NCI-H2196 (cell line): ENCODE data around the gene TGM1.

ENCODE experiments used
- DNase-seq: peaks from one replicate; lab custom pipeline; 2025; ENCODE audit not compliant: unreplicated experiment; lab: John Stamatoyannopoulos, UW

TGM1 gene

DNA sequence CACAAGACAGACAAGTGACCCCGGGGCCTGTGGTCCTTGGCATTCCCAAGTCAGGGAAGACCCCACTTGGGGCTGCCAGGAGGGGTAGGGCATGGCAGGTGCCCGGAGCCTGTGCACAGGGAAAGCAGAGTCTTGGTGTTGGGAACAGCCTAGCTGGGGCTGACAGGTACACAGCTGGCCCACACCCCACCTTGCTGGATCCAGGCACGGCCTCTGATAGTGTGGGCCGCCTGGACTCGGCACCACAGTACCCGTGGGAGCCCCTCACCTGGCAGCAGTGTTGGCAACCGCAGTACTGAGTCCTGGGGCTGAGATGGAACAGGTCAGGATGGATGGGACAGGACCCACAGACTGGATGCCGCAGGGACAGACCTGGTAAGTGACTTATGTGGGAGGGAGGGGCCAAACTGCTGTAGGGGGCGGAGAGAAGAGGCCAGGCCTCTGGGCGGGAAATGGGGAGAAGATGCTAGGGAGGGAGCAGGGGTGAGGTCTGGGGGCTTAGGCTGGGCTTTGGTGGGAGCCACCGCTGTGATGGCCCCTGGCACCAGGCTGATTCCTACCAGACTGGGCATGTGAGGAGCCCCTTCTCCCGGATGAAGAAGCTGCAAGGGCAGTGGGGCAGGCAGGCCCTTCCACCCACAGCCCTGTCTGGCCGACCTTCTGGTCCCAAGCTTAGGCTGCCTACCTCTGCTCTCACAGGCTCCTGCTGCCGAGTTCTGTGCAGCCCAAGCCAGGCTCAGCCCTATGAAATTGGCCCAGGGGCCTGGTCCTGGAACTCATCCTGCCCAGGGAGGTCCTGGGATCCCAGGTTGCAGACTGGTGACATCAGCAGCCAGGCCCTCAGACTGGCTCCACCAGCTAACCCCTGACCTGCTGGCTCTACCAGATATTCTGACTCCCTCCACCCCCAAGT is at the start of gene TGM1:
Gene TGM1, minus strand, starts transcription at position 357 of the 913 bp plus-strand sequence. CDS start 825 bp downstream, outside the sequence.
- DNase-seq = no peak

DNA sequence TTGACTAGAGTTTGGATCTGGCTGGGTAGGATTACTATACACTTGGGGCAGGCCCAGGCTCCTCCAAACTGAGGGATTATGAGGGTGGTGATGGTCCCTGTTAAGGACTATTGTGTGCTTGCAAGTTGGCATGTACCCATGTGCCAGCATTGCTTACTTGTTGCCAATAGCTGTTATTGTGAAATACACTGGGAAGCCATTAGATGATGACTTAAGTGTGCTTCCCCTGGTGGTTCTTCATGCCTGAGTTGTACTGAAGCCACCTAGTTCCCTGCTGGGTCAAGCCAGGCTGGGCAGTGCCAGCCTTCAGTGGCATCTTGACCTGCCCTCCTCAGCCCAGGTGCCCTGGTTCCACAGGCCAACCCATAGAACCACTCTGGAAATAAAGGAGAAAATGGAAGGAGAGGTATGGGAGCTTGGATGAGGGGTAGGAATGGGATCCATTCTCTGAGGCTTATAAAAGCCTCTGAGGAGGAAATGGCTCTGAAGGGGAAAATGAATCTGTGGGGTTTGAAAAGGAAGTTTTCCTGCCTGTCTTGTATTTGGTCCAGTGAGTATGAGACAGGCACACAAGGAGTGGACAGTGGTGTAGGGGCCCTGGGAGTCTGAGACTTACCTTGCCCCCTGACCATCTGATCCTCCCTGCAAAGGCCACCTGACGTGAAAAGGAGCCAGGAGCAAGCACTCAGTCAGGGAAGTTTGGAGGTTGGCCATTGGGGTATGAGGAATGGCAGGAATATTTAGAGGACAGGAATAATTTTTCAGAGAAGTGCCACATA is 49.0 kb upstream of the TGM1 start:
- no peak for DNase-seq

DNA sequence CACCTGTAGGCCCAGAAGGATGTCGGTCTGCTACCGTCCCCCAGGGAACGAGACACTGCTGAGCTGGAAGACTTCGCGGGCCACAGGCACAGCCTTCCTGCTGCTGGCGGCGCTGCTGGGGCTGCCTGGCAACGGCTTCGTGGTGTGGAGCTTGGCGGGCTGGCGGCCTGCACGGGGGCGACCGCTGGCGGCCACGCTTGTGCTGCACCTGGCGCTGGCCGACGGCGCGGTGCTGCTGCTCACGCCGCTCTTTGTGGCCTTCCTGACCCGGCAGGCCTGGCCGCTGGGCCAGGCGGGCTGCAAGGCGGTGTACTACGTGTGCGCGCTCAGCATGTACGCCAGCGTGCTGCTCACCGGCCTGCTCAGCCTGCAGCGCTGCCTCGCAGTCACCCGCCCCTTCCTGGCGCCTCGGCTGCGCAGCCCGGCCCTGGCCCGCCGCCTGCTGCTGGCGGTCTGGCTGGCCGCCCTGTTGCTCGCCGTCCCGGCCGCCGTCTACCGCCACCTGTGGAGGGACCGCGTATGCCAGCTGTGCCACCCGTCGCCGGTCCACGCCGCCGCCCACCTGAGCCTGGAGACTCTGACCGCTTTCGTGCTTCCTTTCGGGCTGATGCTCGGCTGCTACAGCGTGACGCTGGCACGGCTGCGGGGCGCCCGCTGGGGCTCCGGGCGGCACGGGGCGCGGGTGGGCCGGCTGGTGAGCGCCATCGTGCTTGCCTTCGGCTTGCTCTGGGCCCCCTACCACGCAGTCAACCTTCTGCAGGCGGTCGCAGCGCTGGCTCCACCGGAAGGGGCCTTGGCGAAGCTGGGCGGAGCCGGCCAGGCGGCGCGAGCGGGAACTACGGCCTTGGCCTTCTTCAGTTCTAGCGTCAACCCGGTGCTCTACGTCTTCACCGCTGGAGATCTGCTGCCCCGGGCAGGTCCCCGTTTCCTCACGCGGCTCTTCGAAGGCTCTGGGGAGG is 47.9 kb upstream of the TGM1 start, which contains the start of gene LTB4R:
Gene LTB4R, plus strand, starts transcription at position 857 of the 959 bp plus-strand sequence. CDS start 4,150 bp downstream, outside the sequence.
- peak; percentile 81 for DNase-seq

DNA sequence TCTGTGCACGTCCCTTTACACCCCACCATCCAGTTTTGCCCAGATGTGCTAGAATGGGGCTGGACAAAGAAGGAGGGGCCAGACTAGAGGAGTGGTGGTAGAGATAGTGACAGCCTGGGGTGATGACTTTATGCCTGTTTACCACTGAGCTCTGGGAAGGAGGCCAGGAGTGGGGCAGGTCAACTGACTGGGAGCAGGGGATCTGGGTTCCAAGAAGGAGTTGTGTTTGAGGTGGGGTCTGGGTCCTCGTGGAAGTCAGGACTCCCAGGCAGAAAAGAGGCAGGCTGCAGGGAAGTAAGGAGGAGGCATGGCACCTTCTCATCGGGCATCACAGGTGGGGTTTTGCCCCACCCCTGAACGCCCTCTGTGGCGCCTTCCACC is 47.3 kb upstream of the TGM1 start:
- peak; percentile 45 for DNase-seq

DNA sequence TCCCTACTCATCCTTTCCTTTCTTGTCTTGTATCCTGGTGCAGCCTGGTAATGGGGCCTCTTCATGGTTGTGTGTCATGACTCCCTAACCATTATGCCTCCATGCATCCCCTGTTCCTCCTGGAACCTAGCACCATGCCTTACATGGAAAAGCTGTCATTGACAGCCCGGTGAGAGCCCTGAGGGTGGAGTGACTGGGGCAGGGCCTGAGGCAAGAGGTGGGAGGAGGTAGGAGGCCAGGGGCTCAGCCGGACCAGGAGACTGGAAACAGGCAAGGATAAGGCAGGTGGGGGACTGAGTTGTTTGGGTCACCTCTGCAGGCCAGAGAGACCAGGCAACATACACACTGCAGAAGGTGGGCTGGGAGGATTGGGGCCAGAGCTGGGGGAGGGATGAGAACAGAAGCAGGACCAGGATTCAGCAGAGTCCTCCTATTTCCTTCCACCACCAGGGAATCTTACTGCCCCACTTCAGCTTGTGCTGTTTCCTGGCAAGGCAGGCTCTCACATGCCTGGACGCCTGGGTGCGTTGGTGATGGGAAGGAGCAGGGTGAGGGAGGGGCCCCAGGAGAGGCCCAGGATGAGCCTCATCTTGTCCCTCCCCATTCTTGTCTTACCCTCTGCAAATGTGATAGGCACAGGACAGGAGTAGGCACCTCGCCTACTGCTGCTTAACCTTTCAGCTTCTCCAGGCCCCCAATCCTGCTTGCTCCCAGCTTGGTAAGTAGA is 46.7 kb upstream of the TGM1 start, which contains the start of gene LTB4R2:
Gene LTB4R2, plus strand, starts transcription at position 603 of the 727 bp plus-strand sequence. CDS start 525 bp downstream, outside the sequence.
- no peak for DNase-seq

DNA sequence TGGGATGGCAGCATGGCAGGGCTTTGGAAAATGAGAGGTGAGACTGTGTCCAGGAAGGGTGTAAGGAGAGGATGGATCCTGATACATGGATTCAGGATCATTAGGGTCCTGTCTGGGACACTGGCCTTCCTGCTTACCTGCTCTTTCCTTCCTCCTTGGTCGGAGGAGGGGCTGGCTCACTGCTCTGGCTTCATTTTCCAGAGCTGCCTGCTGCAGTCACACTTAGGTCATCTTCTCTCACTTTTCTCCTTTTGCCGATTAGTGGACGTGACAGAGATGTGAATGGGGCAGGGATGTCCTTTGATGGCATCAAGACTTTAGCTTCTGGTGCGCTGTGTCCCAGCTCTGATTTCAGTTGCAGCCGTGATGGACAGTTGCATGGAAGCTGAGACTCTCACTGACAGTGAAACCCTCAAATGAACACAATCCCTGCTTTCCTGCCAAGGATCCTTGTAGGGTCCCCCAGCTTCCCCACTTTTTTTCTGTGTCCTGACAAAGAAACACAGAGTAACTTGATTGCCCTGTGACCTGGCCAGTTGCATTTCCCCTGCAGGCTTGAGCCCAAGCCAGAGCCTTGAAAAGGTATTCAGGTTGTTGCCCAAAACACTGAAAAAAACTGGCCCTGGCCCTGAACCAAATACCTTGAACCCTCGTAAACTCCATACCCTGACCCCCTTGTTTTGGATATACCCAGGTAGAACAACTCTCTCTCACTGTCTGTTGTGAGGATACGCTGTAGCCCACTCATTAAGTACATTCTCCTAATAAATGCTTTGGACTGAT is 45.6 kb upstream of the TGM1 start:
- no peak for DNase-seq

DNA sequence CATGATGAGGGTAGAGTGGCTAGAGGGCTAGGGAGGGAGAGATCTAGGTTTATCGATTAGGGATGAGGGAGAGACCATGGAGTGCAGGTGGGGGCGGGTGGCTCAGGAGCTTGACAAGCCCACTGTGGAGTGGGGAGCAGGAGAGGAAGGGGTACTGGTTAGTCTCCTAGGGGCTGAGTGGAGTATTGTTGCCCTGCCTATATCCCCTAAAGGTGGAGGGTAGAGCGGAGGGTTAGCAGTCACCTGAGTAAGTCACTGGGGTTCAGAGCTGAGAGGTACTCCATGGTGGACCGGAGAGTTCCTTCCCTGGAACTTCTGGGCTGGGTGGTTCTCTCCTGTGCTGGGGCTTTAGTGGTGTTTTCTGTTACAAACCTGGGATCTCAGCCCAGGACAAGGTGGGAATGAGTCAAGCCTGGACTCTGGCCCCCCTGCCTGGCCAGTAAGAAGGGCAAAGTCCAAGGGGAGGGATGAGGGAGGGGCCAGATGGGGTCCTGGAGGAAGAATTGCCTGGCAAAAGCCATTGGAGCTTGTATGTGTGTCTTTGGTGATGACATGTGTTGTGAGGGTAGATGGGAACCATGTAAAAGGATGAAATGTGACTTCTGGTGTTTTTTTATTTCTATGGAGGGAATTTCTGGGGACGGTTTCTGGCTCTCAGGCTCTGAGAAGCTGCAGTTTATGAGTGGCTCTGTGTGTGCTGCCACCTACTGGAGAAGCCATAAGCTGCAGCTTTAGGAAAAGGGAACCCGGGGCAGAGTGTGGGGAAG is 44.8 kb upstream of the TGM1 start, which contains the start of gene CIDEB:
Gene CIDEB, minus strand, starts transcription at position 403 of the 767 bp plus-strand sequence. Its CDS starts 119 bp downstream, at position 284.
- DNase-seq = peak; percentile 72

DNA sequence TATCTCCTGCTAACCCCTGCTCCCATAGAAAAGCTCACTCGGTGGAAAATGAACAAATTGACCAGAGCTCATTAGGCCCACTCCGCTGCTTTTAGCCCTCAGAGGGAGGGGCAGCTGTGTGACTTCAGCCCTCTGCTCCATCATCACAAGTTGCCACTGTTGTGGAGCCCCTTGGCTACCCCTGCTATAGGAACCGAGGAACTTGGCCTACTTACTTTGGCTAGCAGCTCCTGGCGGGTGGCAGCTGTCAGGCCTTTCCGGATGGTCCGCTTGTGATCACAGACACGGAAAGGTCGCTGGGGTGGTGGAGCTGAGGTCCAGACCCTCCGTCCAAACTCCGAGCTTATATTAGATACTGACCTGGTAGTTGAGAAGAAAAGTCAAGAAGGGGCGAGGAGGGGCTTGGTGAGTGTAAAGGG is 44.2 kb upstream of the TGM1 start:
- DNase-seq = no peak

DNA sequence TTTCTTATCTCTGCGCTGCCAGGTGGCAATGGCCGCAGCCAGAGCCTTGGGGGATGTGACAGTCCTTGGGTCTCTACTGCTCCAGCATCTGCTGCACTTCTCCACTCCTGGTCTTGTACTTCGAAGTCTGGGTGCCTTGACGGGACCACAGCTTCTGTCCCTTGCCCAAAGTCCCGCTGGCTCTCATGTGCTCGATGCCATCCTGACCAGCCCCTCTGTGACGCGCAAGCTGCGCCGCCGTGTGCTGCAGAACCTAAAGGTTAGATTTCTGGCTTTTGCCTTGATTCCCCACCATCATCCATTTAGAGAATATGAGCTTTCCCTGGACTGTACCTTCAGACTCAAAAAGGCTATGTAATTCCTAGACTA is 41.0 kb upstream of the TGM1 start:
- DNase-seq = no peak

DNA sequence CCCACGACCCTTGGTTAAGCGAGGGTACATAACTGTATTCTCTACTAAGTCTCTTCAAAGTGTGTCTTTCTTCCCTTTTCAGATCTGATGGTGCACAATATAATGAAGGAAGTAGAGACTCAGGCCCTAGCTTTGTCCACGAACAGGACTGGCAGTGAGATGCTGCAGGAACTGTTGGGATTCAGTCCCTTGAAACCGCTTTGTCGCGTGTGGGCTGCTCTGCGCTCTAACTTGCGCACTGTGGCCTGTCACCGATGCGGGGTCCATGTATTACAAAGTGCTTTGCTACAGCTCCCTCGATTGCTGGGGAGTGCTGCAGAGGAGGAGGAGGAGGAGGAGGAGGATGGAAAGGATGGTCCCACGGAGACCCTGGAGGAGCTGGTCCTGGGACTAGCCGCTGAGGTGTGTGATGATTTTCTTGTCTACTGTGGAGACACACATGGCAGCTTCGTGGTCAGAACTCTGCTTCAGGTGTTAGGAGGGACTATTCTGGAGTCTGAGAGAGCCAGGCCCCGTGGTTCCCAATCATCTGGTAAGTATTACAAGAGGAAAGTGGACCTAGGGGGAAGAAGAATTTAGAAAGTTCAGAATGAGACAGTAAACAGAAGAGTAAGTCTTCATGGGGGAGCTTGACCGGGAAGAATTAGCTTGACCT is 37.5 kb upstream of the TGM1 start:
- DNase-seq = no peak

DNA sequence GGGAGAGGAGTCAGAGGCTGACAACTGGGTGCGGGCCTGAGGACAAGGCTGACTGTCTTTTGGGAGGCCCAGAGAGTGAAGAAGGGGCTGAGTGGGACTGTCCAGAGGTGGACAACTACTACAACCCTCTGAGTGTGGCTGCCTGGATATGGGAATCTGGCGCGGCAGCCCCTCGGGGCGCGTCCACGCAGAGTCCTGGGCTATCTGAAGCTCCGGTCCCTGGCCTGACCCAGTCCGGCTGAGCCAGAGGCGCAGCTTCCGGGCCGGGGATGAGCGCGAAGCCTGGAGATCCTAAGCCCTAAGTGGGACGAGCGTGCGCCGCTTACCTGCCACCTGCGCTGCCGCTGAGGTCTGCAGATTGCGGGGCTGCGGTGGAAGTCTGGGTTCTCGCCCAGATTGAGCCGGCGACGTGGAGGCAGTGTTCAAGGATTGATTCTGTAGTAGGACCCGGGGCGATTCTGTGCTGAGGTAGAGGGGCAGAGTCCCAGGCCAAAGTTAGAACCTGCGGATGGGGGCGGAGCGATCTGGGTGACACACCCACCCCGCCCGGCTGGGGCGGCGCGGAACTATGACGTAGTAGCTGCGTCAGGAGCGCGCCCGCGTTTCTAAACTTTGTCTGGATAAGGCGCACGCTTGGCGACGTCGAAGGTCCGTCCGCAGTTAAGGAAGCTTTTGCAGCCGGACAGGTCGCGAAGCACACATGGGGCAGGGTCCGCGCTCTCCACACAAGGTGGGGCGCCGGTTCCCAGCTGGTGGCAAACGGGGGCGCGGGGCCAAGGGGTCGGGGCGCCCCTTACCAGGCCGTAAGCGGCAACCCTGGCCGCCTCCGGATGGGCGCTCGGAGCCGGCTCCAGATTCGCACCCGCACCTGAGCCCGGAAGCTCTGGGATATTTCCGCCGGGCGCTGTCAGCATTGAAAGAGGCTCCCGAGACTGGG is 36.5 kb upstream of the TGM1 start, which contains the start of the genes DHRS1 and NOP9:
Gene DHRS1, minus strand, starts transcription at position 526 of the 937 bp plus-strand sequence. CDS start 674 bp downstream, outside the sequence.
Gene NOP9, plus strand, starts transcription at position 596 of the 937 bp plus-strand sequence. Its CDS starts 105 bp downstream, at position 701.
- DNase-seq = peak; percentile 92

DNA sequence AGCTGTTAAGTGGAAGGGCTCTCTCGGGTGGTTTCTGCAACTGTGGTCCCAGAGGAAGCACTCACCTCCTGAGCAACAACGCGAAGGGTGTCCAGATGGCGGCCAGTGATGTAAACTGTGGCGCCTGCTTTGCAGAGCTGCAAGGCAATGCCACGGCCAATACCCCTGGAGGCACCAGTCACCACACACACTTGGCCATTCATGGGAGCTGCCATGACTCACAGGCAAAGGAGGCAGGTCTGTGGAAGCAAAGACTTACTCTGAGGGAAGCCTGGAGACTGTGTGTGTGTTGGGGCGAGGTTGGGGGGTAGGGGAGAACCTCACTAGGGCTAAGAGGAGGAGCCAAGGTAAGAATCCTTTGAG is 35.9 kb upstream of the TGM1 start:
- DNase-seq = no peak

DNA sequence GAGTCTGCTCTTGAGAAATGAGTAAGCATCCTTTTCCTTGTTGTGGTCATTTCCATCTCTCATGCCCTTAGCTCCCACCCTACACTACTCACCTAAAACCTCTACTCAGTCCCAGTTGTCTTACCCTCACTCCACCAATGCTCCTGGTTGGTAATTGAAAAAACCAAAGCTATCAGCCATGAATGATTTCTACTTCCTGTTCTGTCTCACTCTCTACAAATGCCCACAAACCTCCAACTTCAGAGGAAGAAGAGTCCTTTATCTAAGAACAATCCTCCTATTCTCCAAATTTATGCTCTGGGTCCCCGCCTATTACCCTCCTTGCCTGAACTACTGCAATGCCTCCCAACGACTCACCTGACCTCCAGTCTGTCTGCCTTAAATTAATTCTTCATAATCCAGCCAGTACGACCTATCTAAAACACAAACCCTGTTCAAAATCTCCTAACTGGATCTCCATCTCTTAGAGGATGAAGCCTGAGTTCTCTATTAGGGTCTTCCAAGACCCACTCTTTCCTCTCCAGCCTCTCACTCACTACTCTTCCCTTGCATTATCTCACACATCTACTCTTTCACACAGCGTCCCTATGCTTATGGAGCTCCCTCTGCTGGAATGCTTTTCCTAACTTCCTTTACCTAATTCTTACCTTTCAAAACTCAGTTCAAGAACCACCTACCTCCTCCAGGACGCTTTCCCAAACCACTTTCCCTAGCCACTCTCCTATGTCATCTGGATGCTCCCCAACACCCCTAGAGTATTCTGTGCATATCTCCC is 34.4 kb upstream of the TGM1 start:
- peak; percentile 43 for DNase-seq

DNA sequence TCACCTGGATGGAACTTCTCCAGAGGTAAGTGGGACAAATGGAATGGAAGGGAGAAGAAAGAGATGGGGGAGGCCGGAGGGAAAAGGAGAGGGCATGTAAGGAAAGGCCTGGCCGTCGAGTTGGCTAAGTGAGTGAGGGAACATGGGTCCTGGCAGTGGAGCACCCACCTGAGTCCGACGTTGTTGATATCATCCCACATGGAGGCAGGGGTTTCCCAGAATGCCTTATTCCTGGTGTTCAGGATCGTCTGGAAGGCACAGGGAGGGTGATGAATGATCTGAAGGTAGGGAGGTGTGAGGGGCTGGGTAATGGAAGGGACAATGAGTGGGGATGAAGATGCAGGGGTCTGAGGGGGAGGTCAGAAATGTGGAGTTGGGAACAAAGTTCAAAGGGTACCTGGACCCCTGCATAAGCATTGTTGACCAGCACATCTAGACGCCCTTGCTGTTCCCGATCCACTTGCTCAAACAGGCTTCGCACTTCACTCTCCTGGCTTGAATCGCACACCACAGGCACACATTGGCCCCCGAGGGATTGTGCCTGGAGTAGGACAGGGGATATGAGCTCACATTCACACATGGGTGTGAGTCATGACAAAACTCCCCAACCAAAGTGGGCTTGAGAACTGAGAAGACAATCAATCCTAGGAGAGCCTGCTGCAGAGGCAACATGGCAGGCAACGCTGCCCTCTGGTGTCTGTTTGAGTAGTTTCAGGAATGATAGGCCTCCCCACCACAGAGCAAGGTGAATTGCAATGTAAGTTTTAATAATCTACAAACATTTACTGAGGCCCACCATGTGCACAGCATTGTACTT is 33.6 kb upstream of the TGM1 start:
- DNase-seq = peak; percentile 79

DNA sequence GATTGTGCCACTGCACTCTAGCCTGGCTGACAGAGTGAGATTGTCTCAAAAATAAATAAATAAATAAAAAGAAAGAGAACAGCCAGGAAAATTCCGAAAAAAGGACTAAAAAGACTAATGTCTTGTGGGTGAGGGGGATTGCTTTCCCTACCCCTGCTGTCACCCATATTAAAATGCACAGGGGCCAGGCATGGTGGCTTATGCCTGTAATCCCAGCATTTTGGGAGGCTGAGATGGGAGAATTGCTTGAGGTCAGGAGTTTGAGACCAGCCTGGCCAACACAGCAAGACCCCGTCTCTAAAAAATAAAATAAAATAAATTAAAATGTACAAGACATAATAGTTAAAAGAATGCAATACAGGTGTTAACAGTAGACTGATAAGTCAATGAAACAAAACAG is 30.5 kb upstream of the TGM1 start:
- no peak for DNase-seq
